HepG2 (cell line): ENCODE measurements around the gene CRISPLD2. TPM values are rescaled to one million over a fixed set of nuclear protein-coding genes. Genes with fewer than 3 reads are reported as not detected.

Source experiments
- BRCA1 ChIP-seq: sonication (generic); formaldehyde crosslinking; IDR thresholded peaks from 2 replicates; pipeline ENCODE4 v1.4.0; 2020; ENCODE audit warnings: missing genetic modification reagents
- GATA4 ChIP-seq: sonication (generic); IDR thresholded peaks from 2 replicates; pipeline ENCODE4 v1.6.1; 2016; ENCODE audit warnings: antibody characterized with exemption, low read depth, borderline replicate concordance
- MLLT10 ChIP-seq: sonication (generic); formaldehyde crosslinking; IDR thresholded peaks from 2 replicates; pipeline ENCODE4 v1.4.0; 2020; ENCODE audit warnings: missing genetic modification reagents
- NONO ChIP-seq, 2 experiments: fragments of 450-650 bp in 1 of 2; sonication (generic) in 1 of 2; formaldehyde crosslinking in 1 of 2; IDR thresholded peaks in 1 of 2; conservative IDR thresholded peaks in 1 of 2; 2 replicates each; pipeline versions ENCODE4 v1.6.1 to v1.8.0; 2017 to 2022; ENCODE audit warnings: mild to moderate bottlenecking in 1 of 2, missing genetic modification reagents in 1 of 2, moderate library complexity in 1 of 2
- NR2F2 ChIP-seq: IDR thresholded peaks from 2 replicates; pipeline ENCODE4 v1.6.1; 2012; ENCODE audit warnings: low read depth, inconsistent platforms, borderline replicate concordance
- SALL1 ChIP-seq: sonication (generic); formaldehyde crosslinking; IDR thresholded peaks from 2 replicates; pipeline ENCODE4 v1.8.0; 2022; ENCODE audit warnings: mild to moderate bottlenecking, missing genetic modification reagents
- SIX1 ChIP-seq: sonication (generic); formaldehyde crosslinking; IDR thresholded peaks from 2 replicates; pipeline ENCODE4 v1.4.0; 2020; ENCODE audit warnings: missing genetic modification reagents, borderline replicate concordance
- SOX5 ChIP-seq: IDR thresholded peaks from 2 replicates; pipeline ENCODE4 v1.6.1; 2016; ENCODE audit warnings: borderline replicate concordance
- SP140L ChIP-seq: sonication (generic); formaldehyde crosslinking; IDR thresholded peaks from 2 replicates; pipeline ENCODE4 v1.4.0; 2020; ENCODE audit warnings: missing genetic modification reagents, borderline replicate concordance
- ZBTB20 ChIP-seq: sonication (generic); formaldehyde crosslinking; IDR thresholded peaks from 2 replicates; pipeline ENCODE4 v1.8.1; 2023; ENCODE audit warnings: missing genetic modification reagents, low read depth, mild to moderate bottlenecking, borderline replicate concordance
- ZFAT ChIP-seq: sonication (generic); formaldehyde crosslinking; conservative IDR thresholded peaks from 2 replicates; pipeline ENCODE4 v1.8.1; 2023; ENCODE audit warnings: missing genetic modification reagents, inconsistent platforms
- ZKSCAN5 ChIP-seq: sonication (generic); formaldehyde crosslinking; IDR thresholded peaks from 2 replicates; pipeline ENCODE4 v1.5.1; 2020; ENCODE audit warnings: mild to moderate bottlenecking, missing genetic modification reagents
- ZNF589 ChIP-seq: sonication (generic); formaldehyde crosslinking; conservative IDR thresholded peaks from 2 replicates; pipeline ENCODE4 v1.8.0; 2022; ENCODE audit warnings: mild to moderate bottlenecking, moderate library complexity, missing genetic modification reagents
- ZSCAN20 ChIP-seq: sonication (generic); formaldehyde crosslinking; IDR thresholded peaks from 2 replicates; pipeline ENCODE4 v1.4.0; 2020; ENCODE audit warnings: missing genetic modification reagents, mild to moderate bottlenecking, borderline replicate concordance
- ZSCAN21 ChIP-seq: sonication (generic); formaldehyde crosslinking; IDR thresholded peaks from 2 replicates; pipeline ENCODE4 v1.8.0; 2022; ENCODE audit warnings: mild to moderate bottlenecking, missing genetic modification reagents, moderate library complexity, borderline replicate concordance
- polyA plus RNA-seq, 8 experiments: library from polyadenylated mRNA; depleted of rRNA in 3 of 8; stranded (reverse) in 7 of 8; unstranded in 1 of 8; fragments of >200 nt; fragmentation: Illumina TruSeq in 4 of 8; extraction: Trizol in 4 of 8; gene quantifications; 2 replicates each; pipeline versions ENCODE4 v1.2.1 to v1.2.3, GENCODE V29; 2011 to 2016; ENCODE audit warnings: low read depth in 4 of 8, missing spikeins in 1 of 8, mixed read lengths in 1 of 8; ENCODE audit not compliant: insufficient read depth in 1 of 8
- total RNA-seq, 5 experiments: library from RNA; depleted of rRNA; stranded (reverse); fragments of >200 nt; fragmentation: Illumina TruSeq; extraction: Trizol; gene quantifications; 2 replicates each; pipeline ENCODE4 v1.2.3, GENCODE V29; 2016; ENCODE audit warnings: low read depth in 1 of 5
- TF ChIP-seq, protein P1 (sequence below): sonication (generic); formaldehyde crosslinking; IDR thresholded peaks from 2 replicates; pipeline ENCODE4 v1.5.1; 2020; ENCODE audit warnings: mild to moderate bottlenecking, moderate library complexity, missing genetic modification reagents
- TF ChIP-seq, protein P2 (sequence below): sonication (generic); formaldehyde crosslinking; IDR thresholded peaks from 2 replicates; pipeline ENCODE4 v1.5.1; 2020; ENCODE audit warnings: mild to moderate bottlenecking, missing genetic modification reagents, moderate library complexity

The CRISPLD2 gene
- total and polyA plus RNA-seq, 2 of the 13 experiments (the other 11 are each of a cell fraction or from before 2014, with no cell fraction given), result 0.04 to 0.31 TPM

- TF ChIP-seq, protein P1, sequence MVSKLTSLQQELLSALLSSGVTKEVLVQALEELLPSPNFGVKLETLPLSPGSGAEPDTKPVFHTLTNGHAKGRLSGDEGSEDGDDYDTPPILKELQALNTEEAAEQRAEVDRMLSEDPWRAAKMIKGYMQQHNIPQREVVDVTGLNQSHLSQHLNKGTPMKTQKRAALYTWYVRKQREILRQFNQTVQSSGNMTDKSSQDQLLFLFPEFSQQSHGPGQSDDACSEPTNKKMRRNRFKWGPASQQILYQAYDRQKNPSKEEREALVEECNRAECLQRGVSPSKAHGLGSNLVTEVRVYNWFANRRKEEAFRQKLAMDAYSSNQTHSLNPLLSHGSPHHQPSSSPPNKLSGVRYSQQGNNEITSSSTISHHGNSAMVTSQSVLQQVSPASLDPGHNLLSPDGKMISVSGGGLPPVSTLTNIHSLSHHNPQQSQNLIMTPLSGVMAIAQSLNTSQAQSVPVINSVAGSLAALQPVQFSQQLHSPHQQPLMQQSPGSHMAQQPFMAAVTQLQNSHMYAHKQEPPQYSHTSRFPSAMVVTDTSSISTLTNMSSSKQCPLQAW (CRISPR knock-in tag), result no peak
- TF ChIP-seq ZSCAN21 (CRISPR knock-in tag) (peak; percentile 65; the same call in 1 of the 2 replicates), ZFAT (CRISPR knock-in tag) (no peak), ZNF589 (CRISPR knock-in tag) (peak; percentile 82; the same call in 1 of the 2 replicates), NR2F2 (no peak), SALL1 (CRISPR knock-in tag) (peak; percentile 76; the same call in 1 of the 2 replicates), ZBTB20 (CRISPR knock-in tag) (peak; percentile 16; the same call in 1 of the 2 replicates), SOX5 (CRISPR knock-in tag) (no peak), NONO (IDR thresholded peaks at IDR 0.05) (no peak), NONO (CRISPR knock-in tag; conservative IDR thresholded peaks at IDR 0.05) (no peak), SIX1 (CRISPR knock-in tag) (no peak), BRCA1 (CRISPR knock-in tag) (no peak), SP140L (no peak), MLLT10 (no peak), ZKSCAN5 (no peak), GATA4 (no peak), ZSCAN20 (CRISPR knock-in tag) (no peak)
- TF ChIP-seq, protein P2, sequence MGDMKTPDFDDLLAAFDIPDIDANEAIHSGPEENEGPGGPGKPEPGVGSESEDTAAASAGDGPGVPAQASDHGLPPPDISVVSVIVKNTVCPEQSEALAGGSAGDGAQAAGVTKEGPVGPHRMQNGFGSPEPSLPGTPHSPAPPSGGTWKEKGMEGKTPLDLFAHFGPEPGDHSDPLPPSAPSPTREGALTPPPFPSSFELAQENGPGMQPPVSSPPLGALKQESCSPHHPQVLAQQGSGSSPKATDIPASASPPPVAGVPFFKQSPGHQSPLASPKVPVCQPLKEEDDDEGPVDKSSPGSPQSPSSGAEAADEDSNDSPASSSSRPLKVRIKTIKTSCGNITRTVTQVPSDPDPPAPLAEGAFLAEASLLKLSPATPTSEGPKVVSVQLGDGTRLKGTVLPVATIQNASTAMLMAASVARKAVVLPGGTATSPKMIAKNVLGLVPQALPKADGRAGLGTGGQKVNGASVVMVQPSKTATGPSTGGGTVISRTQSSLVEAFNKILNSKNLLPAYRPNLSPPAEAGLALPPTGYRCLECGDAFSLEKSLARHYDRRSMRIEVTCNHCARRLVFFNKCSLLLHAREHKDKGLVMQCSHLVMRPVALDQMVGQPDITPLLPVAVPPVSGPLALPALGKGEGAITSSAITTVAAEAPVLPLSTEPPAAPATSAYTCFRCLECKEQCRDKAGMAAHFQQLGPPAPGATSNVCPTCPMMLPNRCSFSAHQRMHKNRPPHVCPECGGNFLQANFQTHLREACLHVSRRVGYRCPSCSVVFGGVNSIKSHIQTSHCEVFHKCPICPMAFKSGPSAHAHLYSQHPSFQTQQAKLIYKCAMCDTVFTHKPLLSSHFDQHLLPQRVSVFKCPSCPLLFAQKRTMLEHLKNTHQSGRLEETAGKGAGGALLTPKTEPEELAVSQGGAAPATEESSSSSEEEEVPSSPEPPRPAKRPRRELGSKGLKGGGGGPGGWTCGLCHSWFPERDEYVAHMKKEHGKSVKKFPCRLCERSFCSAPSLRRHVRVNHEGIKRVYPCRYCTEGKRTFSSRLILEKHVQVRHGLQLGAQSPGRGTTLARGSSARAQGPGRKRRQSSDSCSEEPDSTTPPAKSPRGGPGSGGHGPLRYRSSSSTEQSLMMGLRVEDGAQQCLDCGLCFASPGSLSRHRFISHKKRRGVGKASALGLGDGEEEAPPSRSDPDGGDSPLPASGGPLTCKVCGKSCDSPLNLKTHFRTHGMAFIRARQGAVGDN (CRISPR knock-in tag), result peak; percentile 96
Measured at GRCh38 chr16:84924331-84925091, 104.7 kb downstream of the CRISPLD2 start (continued).
